OCI-LY7 (cell line): ENCODE results near the gene WTIP. TPM values are rescaled to one million over a fixed set of nuclear protein-coding genes. Genes with fewer than 3 reads are reported as not detected.

Experiments
- BruUV-seq: library from RNA; stranded (reverse); fragments of 400-500 nt; replicated peaks from 2 replicates; lab custom pipeline; 2021; lab: Mats Ljungman, UMichigan
- CTCF ChIA-PET: fragments of 300-600 bp; sonication (Branson Sonifier 250); formaldehyde crosslinking; loops from one replicate; lab custom pipeline; 2022; ENCODE audit warnings: antibody characterized with exemption; ENCODE audit not compliant: unreplicated experiment; lab: Charles Lee
- POLR2A ChIA-PET: fragments of 300-600 bp; sonication (Branson Sonifier 250); formaldehyde crosslinking; loops from one replicate; lab custom pipeline; 2022; ENCODE audit warnings: antibody characterized with exemption; lab: Charles Lee
- DNase-seq: peaks from one replicate; pipeline ENCODE4 v3.0.0-alpha.2; 2015; ENCODE audit warnings: low spot score
- H2AFZ ChIP-seq: fragments of 200-600 bp; sonication (generic), shearing (Covaris generic); 2 replicates; pipeline ENCODE4 v1.6.1; 2014; ENCODE audit warnings: mild to moderate bottlenecking, antibody characterized with exemption, low read length, moderate library complexity
- H3K27ac ChIP-seq: fragments of 200-600 bp; sonication (generic); 2 replicates; pipeline ENCODE4 v1.5.1; 2014; ENCODE audit warnings: mixed run types, low read depth, mild to moderate bottlenecking, moderate library complexity, low read length, inconsistent platforms; ENCODE audit not compliant: poor library complexity, severe bottlenecking
- H3K36me3 ChIP-seq: fragments of 200-600 bp; sonication (generic); 2 replicates; pipeline ENCODE4 v1.6.1; 2014; ENCODE audit warnings: mild to moderate bottlenecking, antibody characterized with exemption, low read length, moderate library complexity, mixed read lengths; ENCODE audit not compliant: insufficient read depth
- H3K4me1 ChIP-seq: fragments of 200-600 bp; sonication (generic); 2 replicates; pipeline ENCODE4 v1.5.1; 2014; ENCODE audit warnings: mild to moderate bottlenecking, low read length; ENCODE audit not compliant: insufficient read depth, poor library complexity, severe bottlenecking
- H3K4me2 ChIP-seq: fragments of 200-600 bp; sonication (generic); 2 replicates; pipeline ENCODE4 v1.6.1; 2014; ENCODE audit warnings: mild to moderate bottlenecking, low read length
- H3K4me3 ChIP-seq: fragments of 200-600 bp; sonication (generic); 2 replicates; pipeline ENCODE4 v1.5.1; 2014; ENCODE audit warnings: mild to moderate bottlenecking, low read depth, low read length; ENCODE audit not compliant: poor library complexity, severe bottlenecking
- H3K79me2 ChIP-seq: fragments of 200-600 bp; sonication (generic); 2 replicates; pipeline ENCODE4 v1.6.1; 2016; ENCODE audit warnings: low read depth, mild to moderate bottlenecking, low read length, moderate library complexity, mixed read lengths; ENCODE audit not compliant: insufficient read depth
- H3K9me2 ChIP-seq: fragments of 200-600 bp; sonication (generic); 2 replicates; pipeline ENCODE4 v1.6.1; 2016; ENCODE audit warnings: mild to moderate bottlenecking, low read length, mixed read lengths; ENCODE audit not compliant: insufficient read depth
- H3K9me3 ChIP-seq: fragments of 200-600 bp; sonication (generic); 2 replicates; pipeline ENCODE4 v1.6.1; 2014; ENCODE audit warnings: mild to moderate bottlenecking, mixed run types, low read length, mixed read lengths
- H4K20me1 ChIP-seq: fragments of 200-600 bp; sonication (generic); 2 replicates; pipeline ENCODE4 v1.6.1; 2014; ENCODE audit warnings: mild to moderate bottlenecking, antibody characterized with exemption, low read length, moderate library complexity, mixed read lengths; ENCODE audit not compliant: insufficient read depth
- EZH2phosphoT487 ChIP-seq: fragments of 200-600 bp; sonication (generic); IDR thresholded peaks from 2 replicates; pipeline ENCODE4 v1.6.1; 2018; ENCODE audit warnings: low read depth, borderline replicate concordance, mild to moderate bottlenecking, mixed run types, antibody characterized with exemption, low read length, moderate library complexity, mixed read lengths
- intact Hi-C: fragments of 100-400 bp; cut with micrococcal nuclease; formaldehyde crosslinking; loops from one replicate; pipeline ENCODE4 v1.10.0; 2022; ENCODE audit not compliant: unreplicated experiment
- total RNA-seq, 2 experiments: library from RNA; depleted of rRNA in 1 of 2; stranded (reverse); fragments of >200 nt in 1 of 2; shearing (Covaris generic) in 1 of 2; gene quantifications; 2 replicates each; pipeline ENCODE4 v1.2.3, GENCODE V29; 2014 to 2022
- TF ChIP-seq, protein P1 (sequence below): fragments of 200-600 bp; sonication (generic); conservative IDR thresholded peaks from 2 replicates; pipeline ENCODE4 v1.5.1; 2014; ENCODE audit warnings: mild to moderate bottlenecking, antibody characterized with exemption, low read length, moderate library complexity, mixed read lengths

The WTIP gene
- total RNA-seq, 2 experiments from 2014 or later, result 1.4 to 1.5 TPM

GRCh38 chr19:34505321-34506025 is 23.9 kb downstream of the WTIP start:
- Histone ChIP-seq H3K4me3 (no peak overlapping the region), H3K9me3 (no peaks in the 10 kb centered on the region), H3K4me2 (no peak overlapping the region), H3K4me1 (no peaks in the 10 kb centered on the region), H4K20me1 (no peaks in the 10 kb centered on the region), H3K27ac (no peak overlapping the region), H3K36me3 (no peaks in the 10 kb centered on the region), H2AFZ (no peak overlapping the region), H3K9me2 (no peaks in the 10 kb centered on the region), H3K79me2 (no peaks in the 10 kb centered on the region)
- POLR2A ChIA-PET, result no interaction called here
- no TSS peak for BruUV-seq
- CTCF ChIA-PET, result no interaction called here
- no peak for DNase-seq
- TF ChIP-seq EZH2phosphoT487, result no peak
- TF ChIP-seq, protein P1, sequence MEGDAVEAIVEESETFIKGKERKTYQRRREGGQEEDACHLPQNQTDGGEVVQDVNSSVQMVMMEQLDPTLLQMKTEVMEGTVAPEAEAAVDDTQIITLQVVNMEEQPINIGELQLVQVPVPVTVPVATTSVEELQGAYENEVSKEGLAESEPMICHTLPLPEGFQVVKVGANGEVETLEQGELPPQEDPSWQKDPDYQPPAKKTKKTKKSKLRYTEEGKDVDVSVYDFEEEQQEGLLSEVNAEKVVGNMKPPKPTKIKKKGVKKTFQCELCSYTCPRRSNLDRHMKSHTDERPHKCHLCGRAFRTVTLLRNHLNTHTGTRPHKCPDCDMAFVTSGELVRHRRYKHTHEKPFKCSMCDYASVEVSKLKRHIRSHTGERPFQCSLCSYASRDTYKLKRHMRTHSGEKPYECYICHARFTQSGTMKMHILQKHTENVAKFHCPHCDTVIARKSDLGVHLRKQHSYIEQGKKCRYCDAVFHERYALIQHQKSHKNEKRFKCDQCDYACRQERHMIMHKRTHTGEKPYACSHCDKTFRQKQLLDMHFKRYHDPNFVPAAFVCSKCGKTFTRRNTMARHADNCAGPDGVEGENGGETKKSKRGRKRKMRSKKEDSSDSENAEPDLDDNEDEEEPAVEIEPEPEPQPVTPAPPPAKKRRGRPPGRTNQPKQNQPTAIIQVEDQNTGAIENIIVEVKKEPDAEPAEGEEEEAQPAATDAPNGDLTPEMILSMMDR, result no peak
- intact Hi-C loops, result no loop called here

- no TSS peak for BruUV-seq
- Histone ChIP-seq H2AFZ (no peak overlapping the region), H3K27ac (no peak overlapping the region), H3K36me3 (no peaks in the 10 kb centered on the region), H3K9me3 (no peaks in the 10 kb centered on the region), H4K20me1 (no peaks in the 10 kb centered on the region), H3K4me2 (no peak overlapping the region), H3K4me1 (no peaks in the 10 kb centered on the region), H3K4me3 (no peak overlapping the region), H3K79me2 (no peaks in the 10 kb centered on the region), H3K9me2 (no peaks in the 10 kb centered on the region)
- no peak for DNase-seq
- CTCF ChIA-PET, result no interaction called here
- no peak for TF ChIP-seq EZH2phosphoT487
- TF ChIP-seq, protein P1, result no peak
- intact Hi-C loops, result no loop called here
- POLR2A ChIA-PET, result no interaction called here
Measured at GRCh38 chr19:34506026-34506370, 24.4 kb downstream of the WTIP start.

DNA sequence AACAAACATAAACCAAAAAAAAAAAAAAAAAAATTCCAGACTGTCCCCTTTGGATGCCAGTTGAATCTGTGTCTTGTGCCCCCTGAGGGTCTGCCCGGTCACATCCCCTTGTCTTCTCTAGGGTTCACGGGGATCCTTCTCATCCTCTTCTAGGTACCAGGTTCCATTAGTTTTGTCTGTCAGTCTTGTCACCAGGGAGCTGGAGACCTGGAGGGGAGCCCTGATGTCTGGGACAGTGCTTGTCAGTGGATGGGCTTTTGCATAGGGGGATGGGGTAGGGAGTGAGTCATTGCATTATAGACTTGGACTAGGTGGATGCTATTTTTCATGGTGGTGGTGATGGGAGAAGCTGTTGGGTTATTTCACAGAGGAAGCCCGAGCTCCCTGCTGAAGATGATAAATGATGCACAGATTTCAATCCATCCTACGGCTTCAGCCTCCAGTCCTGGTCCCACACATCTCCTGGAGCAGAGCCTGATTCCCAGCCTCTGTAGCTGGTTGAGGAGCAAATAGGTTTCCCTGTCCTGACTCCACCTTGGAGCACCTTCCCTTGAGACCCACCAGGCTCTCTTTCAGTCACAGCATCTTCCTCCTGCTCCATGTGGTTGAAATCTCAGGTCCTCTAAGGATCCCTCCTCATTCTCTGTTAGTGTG is 26.0 kb downstream of the WTIP start:
- Histone ChIP-seq H3K4me2 (no peak overlapping the region), H2AFZ (no peak overlapping the region), H3K9me2 (no peaks in the 10 kb centered on the region), H3K9me3 (no peaks in the 10 kb centered on the region), H3K79me2 (no peaks in the 10 kb centered on the region), H3K36me3 (no peaks in the 10 kb centered on the region), H3K27ac (no peak overlapping the region), H3K4me1 (no peaks in the 10 kb centered on the region), H3K4me3 (no peak overlapping the region), H4K20me1 (no peaks in the 10 kb centered on the region)
- ChIA-PET CTCF (no interaction called here), POLR2A (no interaction called here)
- DNase-seq, result no peak
- BruUV-seq, result no TSS peak
- TF ChIP-seq, protein P1, result no peak
- TF ChIP-seq EZH2phosphoT487, result no peak
- intact Hi-C loops, result no loop called here
